Transverse colon (tissue), 4 donors: ENCODE measurements around the gene CCNB1IP1. TPM values are rescaled to one million over a fixed set of nuclear protein-coding genes. Genes with fewer than 3 reads are reported as not detected.
"Not testable (repeated sequence)": the region's sequence is repeated elsewhere in the genome, so short reads cannot be mapped to it uniquely, and the experiment has no call there.

Source experiments
- DNase-seq: peaks from one replicate; pipeline ENCODE4 v3.0.0-alpha.2; 2019
- H3K27ac ChIP-seq, 4 donors: fragments of 200-600 bp; sonication (generic); 2 replicates each; pipeline ENCODE4 v1.5.1; 2016 to 2018; ENCODE audit warnings: inconsistent platforms in 4 of 4
- H3K27me3 ChIP-seq: fragments of 200-600 bp; sonication (generic); 2 replicates; pipeline ENCODE4 v1.5.1; 2017; ENCODE audit warnings: inconsistent platforms
- H3K36me3 ChIP-seq, 4 donors: fragments of 200-600 bp; sonication (generic); 2 replicates each; pipeline ENCODE4 v1.5.1; 2017 to 2019; ENCODE audit warnings: inconsistent platforms in 4 of 4
- H3K4me1 ChIP-seq, 4 donors: fragments of 200-600 bp; sonication (generic); 2 replicates each; pipeline ENCODE4 v1.5.1; 2017 to 2020; ENCODE audit warnings: inconsistent platforms in 4 of 4
- H3K4me3 ChIP-seq, 4 donors: fragments of 200-600 bp; sonication (generic); 1 replicate in 1 of 4; 2 replicates in 3 of 4; pipeline versions ENCODE4 v1.5.1 to v1.6.1; 2017 to 2019; ENCODE audit warnings: inconsistent platforms in 4 of 4
- H3K9me3 ChIP-seq, 2 donors: fragments of 200-600 bp; sonication (generic); 2 replicates each; pipeline ENCODE4 v1.5.1; 2017 to 2019; ENCODE audit warnings: inconsistent platforms in 2 of 2
- CTCF ChIP-seq, 5 experiments: fragments of 200-600 bp in 3 of 5; fragments of 450-650 bp in 2 of 5; sonication (generic) in 3 of 5; IDR thresholded peaks; 1 replicate in 2 of 5; 2 replicates in 3 of 5; pipeline ENCODE4 v1.5.1; 2016 to 2017; ENCODE audit warnings: antibody characterized with exemption in 5 of 5, inconsistent platforms in 3 of 5, mild to moderate bottlenecking in 2 of 5, moderate library complexity in 1 of 5
- EP300 ChIP-seq: sonication (generic); formaldehyde crosslinking; IDR thresholded peaks from one replicate; pipeline ENCODE4 v1.6.1; 2017; ENCODE audit warnings: antibody characterized with exemption, low read depth
- POLR2A ChIP-seq: fragments of 450-650 bp; IDR thresholded peaks from one replicate; pipeline ENCODE4 v1.6.1; 2016; ENCODE audit warnings: antibody characterized with exemption, mild to moderate bottlenecking, moderate library complexity
- POLR2AphosphoS5 ChIP-seq, 3 donors: sonication (generic); formaldehyde crosslinking; IDR thresholded peaks; one replicate each; pipeline ENCODE4 v1.6.1; 2016; ENCODE audit warnings: antibody characterized with exemption in 3 of 3
- WGBS, 2 donors: methylation state at CpG; one replicate each; pipeline ENCODE4 v1.1.5; 2018; ENCODE audit warnings: low coverage in 1 of 2; 5-methylcytosine and 5-hydroxymethylcytosine counted together
- in situ Hi-C, 4 donors: fragments of 200-750 bp; cut with MboI; loops; one replicate each; pipeline versions ENCODE4 v1.15.0 to v1.15.1; 2017; ENCODE audit warnings: low sequenced_read_pairs in 3 of 4, low pct_ligation_motif_present in 1 of 4, low pct_unique_long_range_greater_than_20kb in 1 of 4
- intact Hi-C: fragments of 100-400 bp; cut with DNase I; formaldehyde crosslinking; loops from one replicate; pipeline ENCODE4 v1.15.1; 2023; ENCODE audit warnings: low total_unique reads
- total RNA-seq, 4 donors: library from RNA; depleted of rRNA; stranded (reverse); fragments of >200 nt; gene quantifications; one replicate each; pipeline ENCODE4 v1.1.0, GENCODE V29; 2016

The CCNB1IP1 gene
- total RNA-seq, 4 donors from 2014 or later: 11.9 to 38.3 (median 23.9) TPM

- no peak overlapping the region for H3K4me3 ChIP-seq
- H3K27me3 ChIP-seq: no peaks in the 10 kb centered on the region
- no peak for DNase-seq
- no peaks in the 10 kb centered on the region for H3K9me3 ChIP-seq
- H3K4me1 ChIP-seq: peaks cover 0 to 23% (median 13%) of the 10 kb centered on the region in 4 donors
- H3K36me3 ChIP-seq: peaks cover 0 to 95% (median 46%) of the 10 kb centered on the region in 4 donors
- H3K27ac ChIP-seq: no peak overlapping the region
- WGBS, 2 donors: 75 to 78% methylated on average over 2 to 5 of the region's 5 CpGs
- no peak for TF ChIP-seq EP300
- no peak for TF ChIP-seq POLR2AphosphoS5 (IDR thresholded peaks at IDR 0.05)
- no peak for TF ChIP-seq POLR2A
- no peak for TF ChIP-seq CTCF (IDR thresholded peaks at IDR 0.05)
- in situ Hi-C loops: no loop called here
- intact Hi-C loops: no loop called here
These were observed 39.7 kb upstream of the CCNB1IP1 start for GRCh38 chr14:20372796-20373195.

GRCh38 chr14:20365928-20366327 is 32.8 kb upstream of the CCNB1IP1 start:
- intact Hi-C loops: no loop called here
- H3K36me3 ChIP-seq: peaks cover 0 to 67% (median 26%) of the 10 kb centered on the region in 4 donors

GRCh38 chr14:20358474-20358873 is 25.4 kb upstream of the CCNB1IP1 start:
- 33 to 52% methylated on average over 1 to 3 of the region's 3 CpGs for WGBS, 2 donors
- intact Hi-C loops, in situ Hi-C loops, DNase-seq, H3K27ac ChIP-seq, H3K4me1 ChIP-seq, H3K9me3 ChIP-seq, H3K4me3 ChIP-seq, H3K27me3 ChIP-seq: not testable (repeated sequence)
- H3K36me3 ChIP-seq: peaks cover 0 to 60% (median 12%) of the 10 kb centered on the region in 4 donors

More at GRCh38 chr14:20365928-20366327, 32.8 kb upstream of the CCNB1IP1 start:
- DNase-seq: no peak
- Histone ChIP-seq H3K27ac (no peak overlapping the region), H3K4me3 (no peak overlapping the region), H3K4me1 (no peaks in the 10 kb centered on the region), H3K27me3 (no peaks in the 10 kb centered on the region), H3K9me3 (no peaks in the 10 kb centered on the region)
- in situ Hi-C loops: no loop called here
- no peak for TF ChIP-seq EP300
- TF ChIP-seq CTCF (IDR thresholded peaks at IDR 0.05): no peak

- in situ Hi-C loops (no loop called here), intact Hi-C loops (no loop called here)
- no peak for DNase-seq
- H3K4me1 ChIP-seq: no peaks in the 10 kb centered on the region
- H3K9me3 ChIP-seq: no peaks in the 10 kb centered on the region
- H3K36me3 ChIP-seq: peaks cover 0 to 68% (median 21%) of the 10 kb centered on the region in 4 donors
- no peak overlapping the region for H3K27ac ChIP-seq
- no peak for TF ChIP-seq EP300
- TF ChIP-seq POLR2AphosphoS5 (IDR thresholded peaks at IDR 0.05): no peak
- no peak for TF ChIP-seq POLR2A
- no peaks in the 10 kb centered on the region for H3K27me3 ChIP-seq
- H3K4me3 ChIP-seq: no peak overlapping the region
- WGBS, 2 donors: 85 to 100% methylated on average over 1 to 3 of the region's 3 CpGs
These were observed 23.3 kb upstream of the CCNB1IP1 start for GRCh38 chr14:20356422-20356821.

GRCh38 chr14:20350860-20351259 is 17.8 kb upstream of the CCNB1IP1 start:
- no peak for DNase-seq
- Histone ChIP-seq H3K27me3 (no peaks in the 10 kb centered on the region), H3K27ac (no peak overlapping the region), H3K36me3 (peaks cover 0 to 63% (median 17%) of the 10 kb centered on the region in 4 donors), H3K4me3 (no peak overlapping the region), H3K9me3 (no peaks in the 10 kb centered on the region), H3K4me1 (no peaks in the 10 kb centered on the region)
- in situ Hi-C loops (no loop called here), intact Hi-C loops (no loop called here)
- TF ChIP-seq EP300 (no peak), CTCF (IDR thresholded peaks at IDR 0.05) (no peak), POLR2A (no peak), POLR2AphosphoS5 (IDR thresholded peaks at IDR 0.05) (no peak)
